Hematopoietic multipotent progenitor cell treated with erythropoietin and hydrocortisone succinate and interleukin-3 and kit ligand, for 17 days (in vitro differentiated cells): ENCODE data around the gene MGA.
A peak's percentile ranks its signal among the peaks of the same experiment; 100 is the strongest.

ENCODE experiments used
- DNase-seq: peaks from one replicate; pipeline ENCODE4 v3.0.0-alpha.2; 2015; ENCODE audit warnings: low spot score

MGA gene

GRCh38 chr15:41660235-41661077, at the start of gene MGA:
TSS of gene MGA (plus strand) at chr15:41660405.
- peak; percentile 81 for DNase-seq

- no peak for DNase-seq
Measured at GRCh38 chr15:41620536-41621199, 39.5 kb upstream of the MGA start.

GRCh38 chr15:41621200-41622193, 38.7 kb upstream of the MGA start:
- DNase-seq: peak; percentile 43

- DNase-seq: no peak
Measured at GRCh38 chr15:41622901-41623300, 37.3 kb upstream of the MGA start.

DNA sequence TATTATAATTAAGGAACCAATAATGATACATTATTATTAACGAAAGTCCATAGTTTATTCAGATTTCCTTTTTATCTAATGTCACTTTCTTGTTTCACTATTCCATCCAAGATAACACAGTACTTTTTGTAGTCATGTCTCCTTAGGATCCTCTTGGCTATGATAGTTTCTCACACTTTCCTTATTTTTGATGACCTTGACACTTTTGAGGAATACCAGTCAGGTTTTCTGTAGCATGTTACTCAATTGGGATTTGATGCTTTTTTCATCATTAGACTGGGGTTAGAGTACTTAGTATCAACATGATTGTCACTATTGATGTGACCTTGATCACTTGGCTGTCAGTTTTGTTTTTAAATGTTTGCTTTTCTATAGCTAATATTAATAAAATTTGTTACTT, 33.0 kb upstream of the MGA start:
- DNase-seq: no peak

DNA sequence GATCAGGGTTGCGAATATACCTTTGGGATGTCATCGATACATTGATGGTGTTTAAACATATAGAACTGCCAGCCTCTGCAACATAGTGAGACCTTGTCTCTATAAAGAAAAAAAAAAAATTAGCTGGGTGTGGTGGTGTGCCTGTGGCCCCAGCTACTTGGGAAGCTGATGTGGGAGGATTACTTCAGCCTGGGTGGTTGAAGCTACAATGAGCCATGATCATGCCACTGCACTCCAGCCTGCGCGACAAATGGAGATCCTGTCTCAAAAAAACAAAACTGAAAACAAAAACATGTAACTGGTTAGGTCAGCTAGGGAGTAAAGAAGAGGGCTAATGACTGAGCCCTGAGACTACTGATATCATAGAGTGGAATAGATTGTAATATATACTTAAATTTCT, 30.7 kb upstream of the MGA start:
- no peak for DNase-seq

DNA sequence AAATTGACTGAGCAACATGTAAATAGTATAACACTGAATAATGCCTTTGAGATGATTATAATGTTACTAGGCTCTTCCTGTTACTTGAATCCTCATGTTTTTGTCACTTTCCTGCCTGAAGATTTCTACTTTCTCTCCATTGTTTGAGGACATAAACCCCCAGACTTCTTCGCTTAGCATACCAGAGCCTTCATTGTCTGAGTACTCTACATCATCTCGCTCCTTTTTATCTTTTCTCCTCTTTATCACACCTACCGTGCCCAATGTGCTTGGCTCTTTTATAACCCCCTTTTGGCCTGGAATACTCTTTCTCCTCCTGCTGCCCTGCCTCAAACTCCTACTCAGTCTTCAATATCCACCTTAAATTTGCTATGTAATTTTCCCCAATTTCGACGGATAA, 30.3 kb upstream of the MGA start:
- DNase-seq: no peak

DNA sequence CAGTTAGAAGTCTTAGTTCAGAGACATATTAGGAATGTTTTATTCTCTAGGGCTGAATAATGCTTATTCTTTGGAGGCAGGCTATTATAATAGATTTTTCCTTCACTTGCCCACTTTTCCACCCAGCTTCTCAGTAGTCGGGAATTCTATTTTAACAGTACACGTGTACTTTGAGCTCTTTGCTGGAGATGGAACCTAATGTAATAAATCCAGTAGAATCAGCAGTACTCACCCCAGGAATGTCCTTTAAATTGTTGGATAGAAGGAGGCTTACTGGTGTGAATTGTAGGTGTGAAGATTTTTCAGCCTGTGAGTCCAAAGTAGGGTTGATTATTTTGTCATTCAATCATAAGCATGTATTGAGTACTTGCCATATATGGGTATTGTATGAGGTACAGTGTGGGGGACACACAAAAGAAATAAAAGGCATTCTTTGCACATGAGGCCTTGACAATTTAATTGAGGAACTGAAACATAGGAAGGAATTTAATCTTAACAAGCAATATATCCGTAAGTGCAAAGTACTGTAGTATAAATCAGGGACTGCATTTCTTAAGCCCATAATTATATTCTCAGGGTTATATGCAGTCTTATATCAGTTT, 29.5 kb upstream of the MGA start:
- DNase-seq: no peak

DNA sequence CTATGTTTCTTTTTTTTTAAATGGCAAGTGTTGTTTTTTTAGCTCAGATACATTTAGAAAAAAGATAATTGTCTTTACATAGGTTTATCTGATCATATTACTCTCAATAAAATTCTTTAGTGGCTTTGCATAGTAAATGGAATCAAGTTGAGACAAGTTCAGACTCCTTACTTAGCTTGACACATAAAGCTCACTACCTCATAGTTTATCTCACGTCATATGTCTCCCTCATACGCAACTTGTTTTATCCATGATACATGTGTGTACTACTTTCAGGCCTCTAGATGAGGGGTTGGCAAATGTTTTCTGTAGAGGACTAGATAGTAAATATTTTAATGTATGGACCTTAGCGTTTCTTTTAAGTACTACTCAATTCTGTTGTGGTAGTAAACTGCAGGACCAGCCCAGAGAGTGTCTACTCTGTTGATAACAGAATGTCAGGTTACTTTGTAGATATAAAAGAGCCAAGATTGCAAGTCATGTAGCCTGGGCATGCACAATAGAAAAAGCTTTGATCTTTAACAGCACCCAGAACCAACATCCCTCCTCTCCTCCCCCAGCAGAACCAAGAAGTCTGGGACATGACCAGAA, 28.2 kb upstream of the MGA start:
- no peak for DNase-seq

DNA sequence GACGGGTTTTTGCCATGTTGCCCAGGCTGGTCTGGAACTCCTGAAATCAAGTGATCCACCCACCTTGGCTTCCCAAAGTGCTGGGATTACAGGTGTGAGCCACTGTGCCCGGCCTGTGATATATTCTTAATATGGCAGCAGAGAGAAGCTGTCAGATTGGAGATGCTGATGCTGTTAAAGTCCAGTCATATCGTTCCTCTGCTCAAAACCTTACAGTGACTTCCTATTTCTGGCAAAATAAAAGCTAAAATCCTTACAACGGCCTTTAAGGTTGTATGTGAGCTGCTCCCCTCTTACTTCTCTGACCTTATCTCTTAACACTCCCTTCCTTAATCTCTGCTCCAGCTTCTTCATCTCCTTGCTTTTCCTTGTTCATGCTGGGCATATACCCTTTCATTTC, 26.6 kb upstream of the MGA start:
- DNase-seq: no peak

- DNase-seq: no peak
Measured at GRCh38 chr15:41634072-41634626, 26.1 kb upstream of the MGA start.

GRCh38 chr15:41637086-41637485, 23.1 kb upstream of the MGA start:
- DNase-seq: no peak

DNA sequence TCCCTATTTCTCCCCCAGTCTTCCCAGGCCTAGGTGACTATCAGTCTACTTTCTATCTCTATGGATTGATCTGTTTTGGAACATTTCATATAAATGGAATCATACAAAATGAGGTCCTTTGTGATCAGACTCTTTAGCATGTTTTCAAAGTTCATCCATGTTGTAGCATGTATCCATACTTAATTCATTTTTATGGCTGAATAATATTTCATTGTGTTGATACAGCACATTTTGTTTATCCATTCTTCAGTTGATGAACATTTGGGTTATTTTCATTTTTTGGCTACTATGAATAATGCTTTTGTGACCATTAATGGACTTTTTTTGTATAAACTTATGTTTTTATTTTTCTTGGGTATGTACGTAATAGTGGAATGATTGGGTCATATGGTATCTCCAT, 19.2 kb upstream of the MGA start:
- no peak for DNase-seq

GRCh38 chr15:41647262-41647661, 12.9 kb upstream of the MGA start:
- no peak for DNase-seq

DNA sequence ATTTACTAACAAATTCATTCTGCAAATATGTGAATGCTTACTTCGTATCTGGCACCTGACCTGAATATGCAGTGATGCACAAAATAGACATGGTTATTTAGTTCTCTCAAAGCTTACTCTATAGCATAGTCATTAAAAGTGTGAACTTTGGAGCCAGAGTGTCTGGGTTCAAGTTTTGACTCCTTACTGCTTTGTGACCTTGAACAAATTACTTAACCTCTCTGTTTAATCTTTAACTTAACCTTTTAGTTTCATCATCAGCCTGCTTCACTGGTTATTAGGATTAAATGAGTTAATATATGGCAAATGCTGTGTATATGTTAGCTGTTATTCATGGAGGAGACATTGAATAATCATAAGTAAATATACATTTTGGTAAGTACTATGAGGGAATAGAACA, 12.1 kb upstream of the MGA start:
- no peak for DNase-seq

GRCh38 chr15:41648770-41649169, 11.4 kb upstream of the MGA start:
- no peak for DNase-seq

DNA sequence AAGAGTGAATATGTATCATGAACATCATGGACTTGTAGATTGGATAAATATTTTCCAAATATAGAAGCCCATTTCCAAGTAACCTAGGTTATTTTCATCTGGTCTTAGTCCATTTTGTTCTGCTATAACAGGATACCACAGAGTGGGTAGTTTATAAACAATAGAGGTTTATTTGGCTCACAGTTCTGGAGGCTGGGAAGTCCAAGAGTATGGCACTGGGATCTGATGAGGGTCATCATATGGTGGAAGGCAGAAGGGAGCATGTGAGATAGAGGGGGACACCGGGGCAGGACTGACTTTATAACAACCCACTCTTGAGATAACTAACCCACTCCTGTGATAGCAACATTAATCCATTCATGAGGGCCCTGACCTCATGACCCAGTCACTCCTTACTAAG, 9.4 kb upstream of the MGA start:
- no peak for DNase-seq

DNA sequence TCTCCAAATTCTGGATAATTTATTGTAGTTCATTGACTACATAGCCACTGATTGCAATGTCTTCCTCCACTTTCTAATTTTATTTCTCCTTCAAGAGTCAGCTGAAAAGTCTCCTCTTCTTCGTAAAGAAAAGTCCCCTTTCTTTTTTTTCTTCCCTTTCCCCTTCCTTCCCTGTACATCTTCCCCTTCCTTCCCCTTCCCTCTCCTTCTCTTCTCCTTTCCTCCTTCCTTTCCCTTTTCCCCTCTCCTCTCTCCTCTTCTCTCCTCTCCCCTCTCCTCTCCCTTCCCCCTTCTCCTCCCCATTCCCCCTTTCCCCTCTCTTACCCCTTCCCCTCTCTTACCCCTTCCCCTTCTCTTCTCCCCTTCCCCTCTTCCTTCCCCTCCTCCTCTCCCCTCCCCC, 8.8 kb upstream of the MGA start:
- no peak for DNase-seq

DNA sequence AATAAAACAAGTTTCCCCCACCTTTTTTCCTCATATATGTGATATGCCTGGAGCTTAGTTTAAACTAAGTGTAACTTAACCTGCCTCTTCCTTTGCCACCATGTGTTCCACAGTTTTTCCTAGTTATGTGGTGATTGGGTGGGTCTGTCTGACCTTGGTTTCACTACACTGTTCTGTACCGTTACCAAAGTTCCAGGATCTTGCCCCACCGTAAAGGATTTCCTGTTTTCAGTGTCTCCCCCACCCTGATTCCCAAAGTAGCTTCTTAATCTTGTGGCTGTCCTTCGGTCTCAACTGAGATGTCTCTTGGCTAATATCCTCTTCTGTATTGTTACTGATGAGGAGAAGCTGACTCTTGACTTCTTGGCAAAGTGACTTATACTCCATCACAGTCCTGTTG, 6.4 kb upstream of the MGA start:
- DNase-seq: no peak

GRCh38 chr15:41655716-41656115, 4.5 kb upstream of the MGA start:
- no peak for DNase-seq

DNA sequence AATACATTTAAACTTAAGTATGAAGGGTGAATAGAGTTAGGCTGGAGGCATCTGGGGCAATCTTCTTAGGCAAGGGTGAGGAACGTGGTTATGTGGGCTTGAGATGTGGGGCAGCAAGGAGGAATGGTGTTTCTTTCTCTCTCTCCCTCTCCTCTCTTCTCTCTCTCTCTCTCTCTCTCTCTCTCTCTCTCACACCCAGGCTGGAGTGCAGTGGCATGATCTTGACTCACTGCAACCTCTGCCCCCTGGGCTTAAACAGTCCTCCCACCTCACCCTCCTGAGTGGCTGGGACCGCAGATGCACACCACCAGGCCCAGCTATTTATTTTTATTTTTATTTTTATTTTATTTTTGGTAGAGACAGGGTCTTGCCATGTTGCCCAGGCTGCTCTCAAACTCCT, 4.0 kb upstream of the MGA start:
- DNase-seq: no peak
